GM23338 (cell line): ENCODE results near the gene CUX1.

Source experiments
- EZH2 ChIP-seq: fragments of 200-600 bp; sonication (generic); IDR thresholded peaks from one replicate; pipeline ENCODE4 v1.8.0; 2017; ENCODE audit warnings: antibody characterized with exemption, mild to moderate bottlenecking, low read depth; ENCODE audit not compliant: unreplicated experiment
- EZH2phosphoT487 ChIP-seq: fragments of 200-600 bp; sonication (generic); IDR thresholded peaks from one replicate; pipeline ENCODE4 v1.8.1; 2018; ENCODE audit warnings: antibody characterized with exemption; ENCODE audit not compliant: unreplicated experiment
- POLR2AphosphoS5 ChIP-seq: IDR thresholded peaks from 2 replicates; pipeline ENCODE4 v1.6.1; 2016; ENCODE audit warnings: antibody characterized with exemption, low read depth
- TF ChIP-seq, protein P1 (sequence below), 2 experiments: fragments of 200-600 bp in 1 of 2; sonication (generic) in 1 of 2; conservative IDR thresholded peaks; 2 replicates each; pipeline versions ENCODE4 v1.5.1 to v1.6.1; 2016 to 2017; ENCODE audit warnings: antibody characterized with exemption in 2 of 2, low read depth in 2 of 2, mild to moderate bottlenecking in 2 of 2, moderate library complexity in 1 of 2
- TF ChIP-seq, protein P2 (sequence below): IDR thresholded peaks from one replicate; pipeline ENCODE4 v1.6.1; 2018; ENCODE audit warnings: antibody characterized with exemption; ENCODE audit not compliant: unreplicated experiment

DNA sequence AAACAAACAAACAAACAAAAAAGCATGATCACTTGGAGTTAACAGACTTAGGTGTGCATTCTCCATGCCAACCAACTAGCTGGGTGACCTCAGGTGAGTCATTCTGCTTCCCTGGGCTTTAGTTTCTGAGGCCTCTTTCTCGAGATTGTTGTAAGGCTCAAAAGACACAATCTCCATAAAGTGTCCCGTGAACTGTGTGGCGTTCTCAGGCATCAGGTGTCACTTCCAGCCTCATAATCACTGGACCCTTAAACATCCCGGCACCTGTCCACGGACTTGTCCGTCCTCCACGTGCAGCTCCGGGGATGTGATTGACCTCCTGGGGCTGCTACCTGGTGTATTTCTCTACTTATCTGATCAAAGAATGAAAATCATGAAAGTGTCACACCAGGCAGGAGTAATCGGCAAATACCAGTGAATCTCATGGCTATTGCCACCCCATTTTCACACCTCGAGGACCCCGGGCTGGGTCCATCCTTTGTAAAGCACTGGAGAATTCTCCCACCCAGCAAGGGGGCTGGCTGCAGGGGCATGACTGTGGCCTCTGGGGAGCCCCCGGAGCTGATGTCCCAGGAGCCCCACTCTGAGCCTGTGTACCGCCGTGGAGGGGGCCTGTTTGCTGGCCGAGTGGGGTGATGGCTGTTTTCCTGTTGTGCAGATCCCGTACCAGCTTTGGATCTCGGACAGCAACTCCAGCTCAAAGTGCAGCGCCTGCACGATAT, 279.4 kb downstream of the CUX1 start:
- TF ChIP-seq EZH2 (no peak), POLR2AphosphoS5 (no peak), EZH2phosphoT487 (no peak)
- TF ChIP-seq, protein P1, sequence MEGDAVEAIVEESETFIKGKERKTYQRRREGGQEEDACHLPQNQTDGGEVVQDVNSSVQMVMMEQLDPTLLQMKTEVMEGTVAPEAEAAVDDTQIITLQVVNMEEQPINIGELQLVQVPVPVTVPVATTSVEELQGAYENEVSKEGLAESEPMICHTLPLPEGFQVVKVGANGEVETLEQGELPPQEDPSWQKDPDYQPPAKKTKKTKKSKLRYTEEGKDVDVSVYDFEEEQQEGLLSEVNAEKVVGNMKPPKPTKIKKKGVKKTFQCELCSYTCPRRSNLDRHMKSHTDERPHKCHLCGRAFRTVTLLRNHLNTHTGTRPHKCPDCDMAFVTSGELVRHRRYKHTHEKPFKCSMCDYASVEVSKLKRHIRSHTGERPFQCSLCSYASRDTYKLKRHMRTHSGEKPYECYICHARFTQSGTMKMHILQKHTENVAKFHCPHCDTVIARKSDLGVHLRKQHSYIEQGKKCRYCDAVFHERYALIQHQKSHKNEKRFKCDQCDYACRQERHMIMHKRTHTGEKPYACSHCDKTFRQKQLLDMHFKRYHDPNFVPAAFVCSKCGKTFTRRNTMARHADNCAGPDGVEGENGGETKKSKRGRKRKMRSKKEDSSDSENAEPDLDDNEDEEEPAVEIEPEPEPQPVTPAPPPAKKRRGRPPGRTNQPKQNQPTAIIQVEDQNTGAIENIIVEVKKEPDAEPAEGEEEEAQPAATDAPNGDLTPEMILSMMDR (conservative IDR thresholded peaks at IDR 0.05; ENCODE audit: low read depth in 2 of 2), result no peak
- TF ChIP-seq, protein P2, sequence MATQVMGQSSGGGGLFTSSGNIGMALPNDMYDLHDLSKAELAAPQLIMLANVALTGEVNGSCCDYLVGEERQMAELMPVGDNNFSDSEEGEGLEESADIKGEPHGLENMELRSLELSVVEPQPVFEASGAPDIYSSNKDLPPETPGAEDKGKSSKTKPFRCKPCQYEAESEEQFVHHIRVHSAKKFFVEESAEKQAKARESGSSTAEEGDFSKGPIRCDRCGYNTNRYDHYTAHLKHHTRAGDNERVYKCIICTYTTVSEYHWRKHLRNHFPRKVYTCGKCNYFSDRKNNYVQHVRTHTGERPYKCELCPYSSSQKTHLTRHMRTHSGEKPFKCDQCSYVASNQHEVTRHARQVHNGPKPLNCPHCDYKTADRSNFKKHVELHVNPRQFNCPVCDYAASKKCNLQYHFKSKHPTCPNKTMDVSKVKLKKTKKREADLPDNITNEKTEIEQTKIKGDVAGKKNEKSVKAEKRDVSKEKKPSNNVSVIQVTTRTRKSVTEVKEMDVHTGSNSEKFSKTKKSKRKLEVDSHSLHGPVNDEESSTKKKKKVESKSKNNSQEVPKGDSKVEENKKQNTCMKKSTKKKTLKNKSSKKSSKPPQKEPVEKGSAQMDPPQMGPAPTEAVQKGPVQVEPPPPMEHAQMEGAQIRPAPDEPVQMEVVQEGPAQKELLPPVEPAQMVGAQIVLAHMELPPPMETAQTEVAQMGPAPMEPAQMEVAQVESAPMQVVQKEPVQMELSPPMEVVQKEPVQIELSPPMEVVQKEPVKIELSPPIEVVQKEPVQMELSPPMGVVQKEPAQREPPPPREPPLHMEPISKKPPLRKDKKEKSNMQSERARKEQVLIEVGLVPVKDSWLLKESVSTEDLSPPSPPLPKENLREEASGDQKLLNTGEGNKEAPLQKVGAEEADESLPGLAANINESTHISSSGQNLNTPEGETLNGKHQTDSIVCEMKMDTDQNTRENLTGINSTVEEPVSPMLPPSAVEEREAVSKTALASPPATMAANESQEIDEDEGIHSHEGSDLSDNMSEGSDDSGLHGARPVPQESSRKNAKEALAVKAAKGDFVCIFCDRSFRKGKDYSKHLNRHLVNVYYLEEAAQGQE, result no peak
